Endothelial cell of umbilical vein (primary cell): ENCODE measurements around the gene MAP2K5. TPM values are rescaled to one million over a fixed set of nuclear protein-coding genes. Genes with fewer than 3 reads are reported as not detected.

Experiments used
- BruUV-seq: library from RNA; stranded (reverse); fragments of 400-500 nt; replicated peaks from 2 replicates; lab custom pipeline; 2021; lab: Mats Ljungman, UMichigan
- CTCF ChIA-PET: fragments of 300-600, 350-600 bp; sonication (Branson Sonifier 250); formaldehyde crosslinking; loops from one replicate; lab custom pipeline; 2021; ENCODE audit warnings: antibody characterized with exemption, inconsistent platforms; lab: Charles Lee
- POLR2A ChIA-PET: fragments of 300-600, 350-600 bp; sonication (Branson Sonifier 250); formaldehyde crosslinking; loops from one replicate; lab custom pipeline; 2021; ENCODE audit warnings: antibody characterized with exemption, inconsistent platforms; lab: Charles Lee
- DNase-seq: peaks from one replicate; pipeline ENCODE4 v3.0.0-alpha.2; 2011; ENCODE audit warnings: low read depth, low spot score
- FAIRE-seq: peaks from 2 replicates; lab custom pipeline; 2011; peaks lifted over from hg19 to GRCh38; lab: Jason Lieb, UNC
- H2AFZ ChIP-seq: 2 replicates; pipeline ENCODE4 v1.6.0; 2012; ENCODE audit warnings: low read depth, low read length, control low read depth, inconsistent platforms
- H3K27ac ChIP-seq: 2 replicates; pipeline ENCODE4 v1.5.1; 2011; ENCODE audit warnings: low read depth, mild to moderate bottlenecking, control low read depth, low read length, moderate library complexity; ENCODE audit not compliant: insufficient read depth
- H3K27me3 ChIP-seq, 2 experiments: 2 replicates each; pipeline versions ENCODE4 v1.6.0 to v1.6.1; 2011; ENCODE audit warnings: low read length in 2 of 2, mixed read lengths in 1 of 2; ENCODE audit not compliant: control insufficient read depth in 2 of 2, insufficient read depth in 2 of 2
- H3K36me3 ChIP-seq, 2 experiments: 2 replicates in 1 of 2; 3 replicates in 1 of 2; pipeline ENCODE4 v1.5.1; 2011; ENCODE audit warnings: low read length in 2 of 2, mild to moderate bottlenecking in 1 of 2, moderate library complexity in 1 of 2; ENCODE audit not compliant: control insufficient read depth in 2 of 2, insufficient read depth in 2 of 2; ENCODE audit errors: extremely low read depth in 1 of 2
- H3K4me1 ChIP-seq: 3 replicates; pipeline ENCODE4 v1.5.1; 2011; ENCODE audit warnings: mild to moderate bottlenecking, low read length; ENCODE audit not compliant: control insufficient read depth, insufficient read depth; ENCODE audit errors: extremely low read depth
- H3K4me2 ChIP-seq: 2 replicates; pipeline ENCODE4 v1.6.1; 2011; ENCODE audit warnings: low read length, control low read depth, mixed read lengths; ENCODE audit not compliant: insufficient read depth
- H3K4me3 ChIP-seq, 3 experiments: fragments of 200-600 bp in 1 of 3; sonication (generic), shearing (Covaris generic) in 1 of 3; replicated peaks in 1 of 3; 2 replicates each; pipeline ENCODE4 v1.5.1; 2011 to 2016; ENCODE audit warnings: control low read depth in 3 of 3, low read length in 3 of 3, mild to moderate bottlenecking in 2 of 3, inconsistent platforms in 1 of 3, low read depth in 1 of 3, moderate library complexity in 1 of 3; ENCODE audit not compliant: insufficient read depth in 1 of 3
- H3K79me2 ChIP-seq: 2 replicates; pipeline ENCODE4 v1.6.0; 2012; ENCODE audit warnings: low read length, inconsistent platforms; ENCODE audit not compliant: control insufficient read depth, insufficient read depth
- H3K9ac ChIP-seq: replicated peaks from 2 replicates; pipeline ENCODE3; 2011; ENCODE audit warnings: low read length, control low read depth; ENCODE audit not compliant: insufficient read depth; ENCODE audit errors: extremely low read depth
- H3K9me1 ChIP-seq: replicated peaks from 3 replicates; pipeline ENCODE4 v1.6.0; 2011; ENCODE audit warnings: mild to moderate bottlenecking, low read length; ENCODE audit not compliant: control insufficient read depth, insufficient read depth; ENCODE audit errors: extremely low read depth
- H3K9me3 ChIP-seq: replicated peaks from 2 replicates; pipeline ENCODE4 v1.5.1; 2012; ENCODE audit warnings: low read length, inconsistent platforms; ENCODE audit not compliant: control insufficient read depth, insufficient read depth
- H4K20me1 ChIP-seq: replicated peaks from 2 replicates; pipeline ENCODE3; 2011; ENCODE audit warnings: mild to moderate bottlenecking, low read length; ENCODE audit not compliant: control insufficient read depth, insufficient read depth; ENCODE audit errors: extremely low read depth
- CTCF ChIP-seq, 2 donors: IDR thresholded peaks; 1 replicate in 1 of 2; 2 replicates in 1 of 2; pipeline ENCODE4 v1.5.1; 2011; ENCODE audit warnings: low read length in 2 of 2, mild to moderate bottlenecking in 2 of 2, moderate library complexity in 2 of 2, control low read depth in 1 of 2, inconsistent platforms in 1 of 2, low read depth in 1 of 2; ENCODE audit not compliant: insufficient read depth in 1 of 2; ENCODE audit errors: extremely low read depth in 1 of 2
- EZH2 ChIP-seq: IDR thresholded peaks from 2 replicates; pipeline ENCODE4 v1.6.1; 2012; ENCODE audit warnings: borderline replicate concordance, low read depth, mild to moderate bottlenecking, moderate library complexity, low read length, inconsistent platforms; ENCODE audit not compliant: severe bottlenecking
- FOS ChIP-seq: IDR thresholded peaks from 2 replicates; pipeline ENCODE4 v1.6.1; 2011; ENCODE audit warnings: mild to moderate bottlenecking, low read length, moderate library complexity, borderline replicate concordance; ENCODE audit not compliant: insufficient read depth
- GATA2 ChIP-seq: IDR thresholded peaks from 2 replicates; pipeline ENCODE4 v1.7.0; 2011; ENCODE audit warnings: low read depth, mild to moderate bottlenecking, moderate library complexity, mixed read lengths, low read length; ENCODE audit not compliant: insufficient read length, insufficient read depth
- JUN ChIP-seq: IDR thresholded peaks from 2 replicates; pipeline ENCODE4 v1.6.1; 2011; ENCODE audit warnings: borderline replicate concordance, low read depth; ENCODE audit not compliant: insufficient read length, insufficient read depth
- MAX ChIP-seq: IDR thresholded peaks from 2 replicates; pipeline ENCODE4 v1.6.1; 2011; ENCODE audit not compliant: insufficient read depth, insufficient read length
- MYC ChIP-seq: IDR thresholded peaks from one replicate; pipeline ENCODE4 v1.6.1; 2011; ENCODE audit warnings: mild to moderate bottlenecking, low read depth, low read length
- POLR2A ChIP-seq: IDR thresholded peaks from 2 replicates; pipeline ENCODE4 v1.6.1; 2012; ENCODE audit warnings: low read depth, mild to moderate bottlenecking, control low read depth, low read length
- POLR2AphosphoS5 ChIP-seq: IDR thresholded peaks from 2 replicates; pipeline ENCODE4 v1.6.1; 2012; ENCODE audit warnings: low read depth, mild to moderate bottlenecking, control low read depth, low read length, moderate library complexity; ENCODE audit not compliant: insufficient read depth
- dilution Hi-C: fragments of 300-500 bp; cut with MboI; formaldehyde crosslinking; loops from one replicate; pipeline ENCODE4 v1.15.0; 2019; ENCODE audit warnings: low sequenced_read_pairs; ENCODE audit not compliant: extremely low pct_ligation_motif_present
- intact Hi-C: fragments of 100-400 bp; cut with micrococcal nuclease; formaldehyde crosslinking; loops from one replicate; pipeline ENCODE4 v1.10.0; 2022
- polyA plus RNA-seq, 4 experiments: library from polyadenylated mRNA; depleted of rRNA in 3 of 4; stranded (reverse) in 3 of 4; unstranded in 1 of 4; fragments of >200 nt; gene quantifications; 2 replicates each; pipeline versions ENCODE4 v1.2.1 to v1.2.3, GENCODE V29; 2011 to 2012; ENCODE audit warnings: missing spikeins in 1 of 4
- total RNA-seq: library from RNA; stranded (reverse); gene quantifications from 2 replicates; pipeline ENCODE4 v1.2.3, GENCODE V29; 2021

The MAP2K5 gene
- total and polyA plus RNA-seq, 2 donors (not counting 3 experiments of a cell fraction or from before 2014, with no cell fraction given) = 4.9 to 24.7 TPM

GRCh38 chr15:67807836-67808235, 265.3 kb downstream of the MAP2K5 start:
- no peaks in the 10 kb centered on the region for H3K4me1 ChIP-seq
- FAIRE-seq (no peak), DNase-seq (no peak)
- no peak overlapping the region for H3K27ac ChIP-seq
- H3K9ac ChIP-seq = no peak overlapping the region
- H3K79me2 ChIP-seq = no peaks in the 10 kb centered on the region
- no peaks in the 10 kb centered on the region for H3K36me3 ChIP-seq
- no peak for TF ChIP-seq POLR2AphosphoS5
- no peak for TF ChIP-seq POLR2A
- no peak for TF ChIP-seq GATA2
- TF ChIP-seq CTCF (IDR thresholded peaks at IDR 0.05; ENCODE audit: extremely low read depth in 1 of 2, insufficient read depth in 1 of 2, low read depth in 1 of 2, low read length in 2 of 2) = no peak
- TF ChIP-seq FOS = no peak
- TF ChIP-seq MAX = no peak
- TF ChIP-seq MYC = no peak
- no peak for TF ChIP-seq EZH2
- no peak for TF ChIP-seq JUN
- dilution Hi-C loops = no loop called here
- POLR2A ChIA-PET = no interaction called here
- no peak overlapping the region for H2AFZ ChIP-seq
- H3K9me3 ChIP-seq = no peaks in the 10 kb centered on the region
- no peaks in the 10 kb centered on the region for H3K9me1 ChIP-seq
- intact Hi-C loops = no loop called here
- no TSS peak for BruUV-seq
- CTCF ChIA-PET = interaction anchor here (1.7 kb wide), 1 partner anchor 338 kb away, joined by 3 read pairs; no protein-coding TSS in a partner anchor
- H3K4me2 ChIP-seq = no peak overlapping the region
- H4K20me1 ChIP-seq = no peaks in the 10 kb centered on the region
- no peak overlapping the region for H3K4me3 ChIP-seq
- peaks cover 0 to under 1% of the 10 kb centered on the region in 2 experiments for H3K27me3 ChIP-seq
